ENCODE measurements around the gene PGR.

Gene PGR

GRCh38 chr11:101049813-101050212, 79.8 kb downstream of the PGR start:
- no peak for TF ChIP-seq CTCF (IDR thresholded peaks at IDR 0.05; ENCODE audit: low read depth, low read length, missing control alignments)
- no peak overlapping the region for H3K4me3 ChIP-seq (ENCODE audit: low read depth, low read length)
- DNase-seq (ENCODE audit: low read depth): no peak

GRCh38 chr11:101049123-101049522, 80.5 kb downstream of the PGR start:
- TF ChIP-seq CTCF (IDR thresholded peaks at IDR 0.05; ENCODE audit: low read depth, low read length, missing control alignments): no peak
- DNase-seq (ENCODE audit: low read depth): no peak
- H3K4me3 ChIP-seq (ENCODE audit: low read depth, low read length): no peak overlapping the region

GRCh38 chr11:101048479-101048878, 81.1 kb downstream of the PGR start:
- H3K4me3 ChIP-seq (ENCODE audit: low read depth, low read length): no peak overlapping the region
- DNase-seq (ENCODE audit: low read depth): no peak
- TF ChIP-seq CTCF (IDR thresholded peaks at IDR 0.05; ENCODE audit: low read depth, low read length, missing control alignments): no peak

- TF ChIP-seq CTCF (IDR thresholded peaks at IDR 0.05; ENCODE audit: low read depth, low read length, missing control alignments): no peak
- no peak overlapping the region for H3K4me3 ChIP-seq (ENCODE audit: low read depth, low read length)
- DNase-seq (ENCODE audit: low read depth): no peak
Measured at GRCh38 chr11:101046947-101047346, 82.7 kb downstream of the PGR start.

- no peak for DNase-seq (ENCODE audit: low read depth)
- H3K4me3 ChIP-seq (ENCODE audit: low read depth, low read length): no peak overlapping the region
- TF ChIP-seq CTCF (IDR thresholded peaks at IDR 0.05; ENCODE audit: low read depth, low read length, missing control alignments): no peak
Measured at GRCh38 chr11:101045415-101045814, 84.2 kb downstream of the PGR start.

- TF ChIP-seq CTCF (IDR thresholded peaks at IDR 0.05; ENCODE audit: low read depth, low read length, missing control alignments): no peak
- no peak overlapping the region for H3K4me3 ChIP-seq (ENCODE audit: low read depth, low read length)
- DNase-seq (ENCODE audit: low read depth): no peak
Measured at GRCh38 chr11:101043940-101044339, 85.7 kb downstream of the PGR start.

- no peak overlapping the region for H3K4me3 ChIP-seq (ENCODE audit: low read depth, low read length)
- no peak for DNase-seq (ENCODE audit: low read depth)
- no peak for TF ChIP-seq CTCF (IDR thresholded peaks at IDR 0.05; ENCODE audit: low read depth, low read length, missing control alignments)
Measured at GRCh38 chr11:101035872-101036271, 93.7 kb downstream of the PGR start.

Data from GM12864 (cell line).